A549 (cell line): Measurements from ENCODE around the gene ALG10B. TPM values are rescaled to one million over a fixed set of nuclear protein-coding genes. Genes with fewer than 3 reads are reported as not detected.

Experiments
- ATAC-seq, 2 experiments: fragments of 200-7000 bp in 1 of 2; fragments of >200 bp in 1 of 2; cut with Nextera tagmentation in 1 of 2; cut with Tn5 transposase in 1 of 2; 3 replicates each; pipeline versions ENCODE4 v1.8.0 to v1.9.1; 2018 to 2020; ENCODE audit warnings: mild to moderate bottlenecking in 1 of 2, moderate library complexity in 1 of 2
- CTCF ChIA-PET: fragments of 300-600 bp; sonication (Branson Sonifier 250); formaldehyde crosslinking; extraction: SDS; loops from one replicate; lab custom pipeline; 2021; ENCODE audit warnings: antibody characterized with exemption, inconsistent platforms; lab: Yijun Ruan, JAX
- POLR2A ChIA-PET: fragments of 350-600 bp; formaldehyde crosslinking; extraction: SDS; loops from one replicate; lab custom pipeline; 2021; ENCODE audit warnings: antibody characterized with exemption, inconsistent platforms; lab: Yijun Ruan, JAX
- DNase-seq, 2 experiments: peaks; one replicate each; pipeline versions ENCODE4 v3.0.0 to v3.0.0-alpha.2; 2011 to 2016; ENCODE audit warnings: low read depth in 1 of 2, low spot score in 1 of 2
- FAIRE-seq: peaks from 2 replicates; lab custom pipeline; 2011; peaks lifted over from hg19 to GRCh38; lab: Jason Lieb, UNC
- H3K27ac ChIP-seq, 2 experiments: fragments of >200 bp; sonication (Bioruptor Twin); formaldehyde crosslinking; 3 replicates each; pipeline ENCODE4 v1.5.1; 2016 to 2017
- H3K4me1 ChIP-seq: fragments of >200 bp; sonication (Bioruptor Twin); formaldehyde crosslinking; 3 replicates; pipeline ENCODE4 v1.6.1; 2016
- H3K4me2 ChIP-seq: fragments of >200 bp; sonication (Bioruptor Twin); formaldehyde crosslinking; 3 replicates; pipeline ENCODE4 v1.6.1; 2016
- H3K4me3 ChIP-seq: fragments of >200 bp; sonication (Bioruptor Twin); formaldehyde crosslinking; 3 replicates; pipeline ENCODE4 v1.5.1; 2016
- H3K9me3 ChIP-seq: fragments of >200 bp; sonication (Bioruptor Twin); formaldehyde crosslinking; 3 replicates; pipeline ENCODE4 v1.6.1; 2016
- CHD2 ChIP-seq: fragments of 150-350 bp; IDR thresholded peaks from 2 replicates; pipeline ENCODE4 v1.6.1; 2014; ENCODE audit warnings: low read length; ENCODE audit not compliant: partially characterized antibody
- CTCF ChIP-seq: fragments of >200 bp; sonication (Bioruptor Twin); formaldehyde crosslinking; IDR thresholded peaks from 3 replicates; pipeline ENCODE4 v1.5.1; 2016
- E2F6 ChIP-seq: IDR thresholded peaks from 2 replicates; pipeline ENCODE4 v1.6.1; 2012; ENCODE audit warnings: low read depth, borderline replicate concordance
- EHF ChIP-seq: fragments of 250-450 bp; sonication (Bioruptor Pico); IDR thresholded peaks from 2 replicates; pipeline ENCODE4 v1.5.0; 2020; ENCODE audit warnings: mild to moderate bottlenecking
- EHMT2 ChIP-seq: fragments of 200-600 bp; sonication (generic); IDR thresholded peaks from 2 replicates; pipeline ENCODE4 v1.6.1; 2016; ENCODE audit warnings: antibody characterized with exemption, low read depth, mild to moderate bottlenecking, moderate library complexity
- EP300 ChIP-seq, 2 experiments: fragments of >200 bp; sonication (Bioruptor Twin); formaldehyde crosslinking; IDR thresholded peaks; 2 replicates in 1 of 2; 3 replicates in 1 of 2; pipeline ENCODE4 v1.6.1; 2016 to 2017
- ESRRA ChIP-seq: fragments of 150-350 bp; IDR thresholded peaks from 2 replicates; pipeline ENCODE4 v1.6.1; 2014; ENCODE audit warnings: mild to moderate bottlenecking, low read length, borderline replicate concordance
- FOSB ChIP-seq: fragments of 250-450 bp; sonication (Bioruptor Pico); IDR thresholded peaks from 2 replicates; pipeline ENCODE4 v1.5.0; 2020; ENCODE audit warnings: mild to moderate bottlenecking, moderate library complexity
- FOXS1 ChIP-seq: fragments of 250-450 bp; sonication (Bioruptor Pico); IDR thresholded peaks from 2 replicates; pipeline ENCODE4 v1.5.0; 2020; ENCODE audit warnings: mild to moderate bottlenecking, moderate library complexity
- HDAC2 ChIP-seq: fragments of 200-600 bp; sonication (generic); IDR thresholded peaks from 2 replicates; pipeline ENCODE4 v1.6.1; 2016
- HEYL ChIP-seq: fragments of 250-450 bp; sonication (Bioruptor Pico); IDR thresholded peaks from 2 replicates; pipeline ENCODE4 v1.8.0; 2021; ENCODE audit warnings: mild to moderate bottlenecking, moderate library complexity
- HOXA7 ChIP-seq: fragments of 250-450 bp; sonication (Bioruptor Pico); IDR thresholded peaks from 2 replicates; pipeline ENCODE4 v1.5.0; 2020; ENCODE audit warnings: mild to moderate bottlenecking, moderate library complexity
- JUNB ChIP-seq: fragments of >200 bp; sonication (Bioruptor Twin); formaldehyde crosslinking; IDR thresholded peaks from 2 replicates; pipeline ENCODE4 v1.6.1; 2016
- POLR2AphosphoS2 ChIP-seq: conservative IDR thresholded peaks from 2 replicates; pipeline ENCODE4 v1.6.1; 2012; ENCODE audit warnings: low read length, improper control_type of control experiment, inconsistent platforms
- RARB ChIP-seq: fragments of 250-450 bp; sonication (Bioruptor Pico); IDR thresholded peaks from 2 replicates; pipeline ENCODE4 v1.8.0; 2021; ENCODE audit warnings: mild to moderate bottlenecking, moderate library complexity
- RFX5 ChIP-seq: fragments of 450-650 bp; IDR thresholded peaks from 2 replicates; pipeline ENCODE4 v1.7.1; 2014; ENCODE audit warnings: antibody characterized with exemption, mild to moderate bottlenecking, moderate library complexity
- TP53 ChIP-seq: fragments of 250-450 bp; sonication (Bioruptor Pico); IDR thresholded peaks from 2 replicates; pipeline ENCODE4 v1.5.0; 2021; ENCODE audit warnings: mild to moderate bottlenecking, moderate library complexity
- ZFP36 ChIP-seq: fragments of 450-650 bp; IDR thresholded peaks from 2 replicates; pipeline ENCODE4 v1.6.1; 2014; ENCODE audit warnings: borderline replicate concordance; ENCODE audit not compliant: partially characterized antibody
- WGBS: methylation state at CpG from one replicate; pipeline ENCODE4 v1.1.6; 2017; ENCODE audit errors: missing lambda C conversion rate; 5-methylcytosine and 5-hydroxymethylcytosine counted together
- polyA plus RNA-seq, 4 experiments: library from polyadenylated mRNA; depleted of rRNA in 3 of 4; stranded (reverse); fragments of >200 nt; fragmentation: RNase III in 1 of 4; extraction: RNeasy Plus Mini Kit Qiagen cat#74134 plus additional on column Dnase treatment in 1 of 4; gene quantifications; 2 replicates in 3 of 4; 3 replicates in 1 of 4; pipeline ENCODE4 v1.2.3, GENCODE V29; 2011 to 2017
- TF ChIP-seq, protein P1 (sequence below): fragments of 250-450 bp; sonication (Bioruptor Pico); IDR thresholded peaks from 2 replicates; pipeline ENCODE4 v1.5.0; 2021; ENCODE audit warnings: mild to moderate bottlenecking, moderate library complexity, borderline replicate concordance
- TF ChIP-seq, protein P2 (sequence below): IDR thresholded peaks from 2 replicates; pipeline ENCODE4 v1.6.1; 2012

ALG10B gene
- polyA plus RNA-seq, 2 of the 4 experiments (the other 2 are of a cell fraction), result 4.7 to 15.2 TPM

- 56% methylated on average over 2 of the region's 2 CpGs for WGBS
- Histone ChIP-seq H3K27ac (no peak overlapping the region), H3K4me1 (no peaks in the 10 kb centered on the region), H3K4me3 (no peak overlapping the region), H3K9me3 (no peaks in the 10 kb centered on the region), H3K4me2 (no peak overlapping the region)
- ATAC-seq (no peak), FAIRE-seq (no peak)
- ChIA-PET POLR2A (no interaction called here), CTCF (no interaction called here)
- TF ChIP-seq TP53 (CRISPR knock-in tag), result no peak
- no peak for TF ChIP-seq EHMT2
- TF ChIP-seq ZFP36, result no peak
- TF ChIP-seq, protein P1, sequence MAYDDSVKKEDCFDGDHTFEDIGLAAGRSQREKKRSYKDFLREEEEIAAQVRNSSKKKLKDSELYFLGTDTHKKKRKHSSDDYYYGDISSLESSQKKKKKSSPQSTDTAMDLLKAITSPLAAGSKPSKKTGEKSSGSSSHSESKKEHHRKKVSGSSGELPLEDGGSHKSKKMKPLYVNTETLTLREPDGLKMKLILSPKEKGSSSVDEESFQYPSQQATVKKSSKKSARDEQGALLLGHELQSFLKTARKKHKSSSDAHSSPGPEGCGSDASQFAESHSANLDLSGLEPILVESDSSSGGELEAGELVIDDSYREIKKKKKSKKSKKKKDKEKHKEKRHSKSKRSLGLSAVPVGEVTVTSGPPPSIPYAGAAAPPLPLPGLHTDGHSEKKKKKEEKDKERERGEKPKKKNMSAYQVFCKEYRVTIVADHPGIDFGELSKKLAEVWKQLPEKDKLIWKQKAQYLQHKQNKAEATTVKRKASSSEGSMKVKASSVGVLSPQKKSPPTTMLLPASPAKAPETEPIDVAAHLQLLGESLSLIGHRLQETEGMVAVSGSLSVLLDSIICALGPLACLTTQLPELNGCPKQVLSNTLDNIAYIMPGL, result no peak
- no peak for TF ChIP-seq E2F6
- TF ChIP-seq HOXA7 (CRISPR knock-in tag), result no peak
- no peak for TF ChIP-seq FOXS1
- TF ChIP-seq, protein P2, sequence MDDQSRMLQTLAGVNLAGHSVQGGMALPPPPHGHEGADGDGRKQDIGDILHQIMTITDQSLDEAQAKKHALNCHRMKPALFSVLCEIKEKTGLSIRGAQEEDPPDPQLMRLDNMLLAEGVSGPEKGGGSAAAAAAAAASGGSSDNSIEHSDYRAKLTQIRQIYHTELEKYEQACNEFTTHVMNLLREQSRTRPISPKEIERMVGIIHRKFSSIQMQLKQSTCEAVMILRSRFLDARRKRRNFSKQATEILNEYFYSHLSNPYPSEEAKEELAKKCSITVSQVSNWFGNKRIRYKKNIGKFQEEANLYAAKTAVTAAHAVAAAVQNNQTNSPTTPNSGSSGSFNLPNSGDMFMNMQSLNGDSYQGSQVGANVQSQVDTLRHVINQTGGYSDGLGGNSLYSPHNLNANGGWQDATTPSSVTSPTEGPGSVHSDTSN, result no peak
- TF ChIP-seq RARB (CRISPR knock-in tag), result no peak
- TF ChIP-seq FOSB (CRISPR knock-in tag), result no peak
- no peak for TF ChIP-seq RFX5
- no peak for TF ChIP-seq HEYL (CRISPR knock-in tag)
- no peak for TF ChIP-seq CTCF
- no peak for TF ChIP-seq JUNB
- no peak for TF ChIP-seq CHD2
- TF ChIP-seq EHF (CRISPR knock-in tag), result no peak
- no peak for TF ChIP-seq HDAC2
- no peak for TF ChIP-seq EP300 (IDR thresholded peaks at IDR 0.05)
- no peak for TF ChIP-seq POLR2AphosphoS2
- TF ChIP-seq, all 56 proteins: peak for 0
- no peak for DNase-seq
These were observed 8.3 kb downstream of the ALG10B start for GRCh38 chr12:38324912-38325311.

GRCh38 chr12:38327356-38327755 lies 10.8 kb downstream of the ALG10B start:
- no peak for ATAC-seq
- H3K4me3 ChIP-seq, result no peak overlapping the region
- WGBS, result 82% methylated on average over 3 of the region's 3 CpGs
- no peaks in the 10 kb centered on the region for H3K4me1 ChIP-seq
- no peak for FAIRE-seq
- H3K27ac ChIP-seq, result no peak overlapping the region
- H3K9me3 ChIP-seq, result no peaks in the 10 kb centered on the region
- POLR2A ChIA-PET, result no interaction called here
- no peak for TF ChIP-seq ESRRA
- H3K4me2 ChIP-seq, result no peak overlapping the region
- CTCF ChIA-PET, result interaction anchor here (0.7 to 1.8 kb wide), 7 partner anchors 17 to 945 kb away, joined by 3 to 8 read pairs (median 4); no protein-coding TSS in a partner anchor
- no peak for DNase-seq
